ENCODE data around the gene PDE3A. TPM values are rescaled to one million over a fixed set of nuclear protein-coding genes. Genes with fewer than 3 reads are reported as not detected.

Gene PDE3A
- total RNA-seq, 1 donor from 2014 or later: 1.3 TPM

DNA sequence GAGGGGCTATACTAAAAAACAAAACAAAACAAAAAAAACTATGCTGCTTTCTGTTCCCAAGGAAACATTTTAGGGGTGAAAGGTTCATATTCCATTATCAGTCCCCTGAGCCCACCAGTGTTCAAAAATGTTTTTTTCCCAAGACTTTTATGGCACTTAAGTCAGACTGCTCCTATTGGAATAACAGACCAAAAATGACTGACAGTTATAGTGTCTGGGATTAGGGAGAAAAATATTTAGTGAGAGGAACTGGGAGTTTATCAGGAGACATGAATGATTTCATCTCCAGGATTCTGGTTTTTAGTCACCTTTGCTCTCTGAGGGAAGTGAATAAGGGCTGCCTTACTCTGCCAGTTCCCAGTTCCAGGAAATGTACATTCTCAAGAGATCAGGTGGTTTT lies 68.0 kb downstream of the PDE3A start:
- Mint-ChIP-seq H3K4me1 (ENCODE audit: low read depth, unreplicated experiment) (peaks cover 13% of the 10 kb centered on the region), H3K27me3 (ENCODE audit: unreplicated experiment) (no peaks in the 10 kb centered on the region), H3K4me3 (ENCODE audit: unreplicated experiment) (no peak overlapping the region), H3K27ac (ENCODE audit: unreplicated experiment) (no peak overlapping the region), H3K9me3 (ENCODE audit: unreplicated experiment) (peaks cover 2% of the 10 kb centered on the region), H3K36me3 (ENCODE audit: unreplicated experiment) (no peaks in the 10 kb centered on the region)
- no peak for DNase-seq
- TF ChIP-seq, protein P1, sequence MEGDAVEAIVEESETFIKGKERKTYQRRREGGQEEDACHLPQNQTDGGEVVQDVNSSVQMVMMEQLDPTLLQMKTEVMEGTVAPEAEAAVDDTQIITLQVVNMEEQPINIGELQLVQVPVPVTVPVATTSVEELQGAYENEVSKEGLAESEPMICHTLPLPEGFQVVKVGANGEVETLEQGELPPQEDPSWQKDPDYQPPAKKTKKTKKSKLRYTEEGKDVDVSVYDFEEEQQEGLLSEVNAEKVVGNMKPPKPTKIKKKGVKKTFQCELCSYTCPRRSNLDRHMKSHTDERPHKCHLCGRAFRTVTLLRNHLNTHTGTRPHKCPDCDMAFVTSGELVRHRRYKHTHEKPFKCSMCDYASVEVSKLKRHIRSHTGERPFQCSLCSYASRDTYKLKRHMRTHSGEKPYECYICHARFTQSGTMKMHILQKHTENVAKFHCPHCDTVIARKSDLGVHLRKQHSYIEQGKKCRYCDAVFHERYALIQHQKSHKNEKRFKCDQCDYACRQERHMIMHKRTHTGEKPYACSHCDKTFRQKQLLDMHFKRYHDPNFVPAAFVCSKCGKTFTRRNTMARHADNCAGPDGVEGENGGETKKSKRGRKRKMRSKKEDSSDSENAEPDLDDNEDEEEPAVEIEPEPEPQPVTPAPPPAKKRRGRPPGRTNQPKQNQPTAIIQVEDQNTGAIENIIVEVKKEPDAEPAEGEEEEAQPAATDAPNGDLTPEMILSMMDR (IDR thresholded peaks at IDR 0.05; ENCODE audit: partially characterized antibody, unreplicated experiment): no peak

DNA sequence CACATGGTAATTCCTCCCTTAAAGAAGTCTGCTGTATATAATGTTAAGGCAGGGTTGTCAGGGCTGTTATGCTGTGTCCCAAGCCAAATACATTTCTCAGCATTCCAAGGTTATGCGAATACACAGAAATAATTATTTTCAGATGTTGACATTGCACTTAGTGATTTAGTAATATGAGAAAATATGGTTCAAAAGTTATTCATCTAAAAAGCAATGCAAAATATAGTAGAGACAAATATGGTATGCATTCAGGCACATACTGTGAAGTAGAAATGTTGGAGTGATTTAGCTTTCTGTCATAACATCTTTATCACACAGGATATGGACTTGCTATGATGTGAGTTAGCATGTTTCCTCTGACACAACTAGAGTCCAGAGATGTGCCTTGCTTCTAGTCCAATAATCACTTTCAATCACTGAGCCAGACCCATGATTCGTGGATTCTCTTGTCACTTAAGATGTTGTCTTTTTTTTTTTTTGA lies 70.0 kb downstream of the PDE3A start:
- H3K4me1 Mint-ChIP-seq (ENCODE audit: low read depth, unreplicated experiment): peaks cover 15% of the 10 kb centered on the region
- peaks cover 2% of the 10 kb centered on the region for H3K9me3 Mint-ChIP-seq (ENCODE audit: unreplicated experiment)
- H3K27ac Mint-ChIP-seq (ENCODE audit: unreplicated experiment): no peak overlapping the region
- no peaks in the 10 kb centered on the region for H3K36me3 Mint-ChIP-seq (ENCODE audit: unreplicated experiment)
- H3K27me3 Mint-ChIP-seq (ENCODE audit: unreplicated experiment): no peaks in the 10 kb centered on the region
- no peak for DNase-seq
- H3K4me3 Mint-ChIP-seq (ENCODE audit: unreplicated experiment): no peak overlapping the region
- TF ChIP-seq, protein P1 (IDR thresholded peaks at IDR 0.05; ENCODE audit: partially characterized antibody, unreplicated experiment): no peak

DNA sequence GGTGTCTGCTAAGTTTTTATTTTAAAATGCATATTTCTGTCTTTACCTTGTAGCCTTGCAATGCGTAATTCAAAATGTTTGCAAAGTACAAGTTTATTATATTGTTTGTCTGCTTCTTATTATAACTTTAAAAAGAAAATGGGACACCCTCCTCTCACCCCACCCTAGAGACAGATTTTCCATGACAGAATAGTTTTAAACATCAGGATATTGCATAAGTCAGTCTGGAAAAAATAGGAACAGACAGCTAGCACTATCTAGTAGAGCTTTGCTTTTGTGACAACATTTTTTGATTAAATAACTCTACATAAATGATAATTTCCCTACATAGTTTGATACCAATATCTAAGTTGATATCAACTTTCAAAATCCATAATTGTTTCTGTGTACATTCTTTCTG lies 71.3 kb downstream of the PDE3A start:
- Mint-ChIP-seq H3K27ac (ENCODE audit: unreplicated experiment) (no peak overlapping the region), H3K4me1 (ENCODE audit: low read depth, unreplicated experiment) (peaks cover 15% of the 10 kb centered on the region), H3K4me3 (ENCODE audit: unreplicated experiment) (no peak overlapping the region), H3K9me3 (ENCODE audit: unreplicated experiment) (peaks cover 2% of the 10 kb centered on the region), H3K36me3 (ENCODE audit: unreplicated experiment) (no peaks in the 10 kb centered on the region), H3K27me3 (ENCODE audit: unreplicated experiment) (no peaks in the 10 kb centered on the region)
- TF ChIP-seq, protein P1 (IDR thresholded peaks at IDR 0.05; ENCODE audit: partially characterized antibody, unreplicated experiment): no peak
- DNase-seq: no peak

DNA sequence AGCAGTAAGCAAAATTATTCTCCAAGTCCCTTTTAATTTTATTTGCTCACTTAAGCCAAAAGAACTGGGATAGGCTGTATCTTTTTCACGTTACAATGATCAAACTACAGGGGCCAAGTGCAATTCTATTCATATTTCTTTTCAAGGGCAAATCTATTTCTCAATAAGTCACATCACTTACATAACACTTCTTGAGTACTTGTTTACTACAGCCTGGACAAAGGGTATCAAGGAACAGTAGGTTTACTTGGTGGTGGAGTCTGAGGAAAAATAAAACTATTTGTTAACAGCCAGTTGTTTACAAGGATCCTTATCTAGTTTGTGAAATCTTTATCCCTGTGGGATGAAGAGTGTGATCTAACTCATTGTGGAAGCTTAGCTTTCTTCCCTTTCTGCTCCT lies 72.1 kb downstream of the PDE3A start:
- no peak overlapping the region for H3K4me3 Mint-ChIP-seq (ENCODE audit: unreplicated experiment)
- H3K4me1 Mint-ChIP-seq (ENCODE audit: low read depth, unreplicated experiment): peaks cover 15% of the 10 kb centered on the region
- no peak for DNase-seq
- H3K27me3 Mint-ChIP-seq (ENCODE audit: unreplicated experiment): no peaks in the 10 kb centered on the region
- TF ChIP-seq, protein P1 (IDR thresholded peaks at IDR 0.05; ENCODE audit: partially characterized antibody, unreplicated experiment): no peak
- H3K9me3 Mint-ChIP-seq (ENCODE audit: unreplicated experiment): peaks cover 2% of the 10 kb centered on the region
- H3K27ac Mint-ChIP-seq (ENCODE audit: unreplicated experiment): no peak overlapping the region
- no peaks in the 10 kb centered on the region for H3K36me3 Mint-ChIP-seq (ENCODE audit: unreplicated experiment)

DNA sequence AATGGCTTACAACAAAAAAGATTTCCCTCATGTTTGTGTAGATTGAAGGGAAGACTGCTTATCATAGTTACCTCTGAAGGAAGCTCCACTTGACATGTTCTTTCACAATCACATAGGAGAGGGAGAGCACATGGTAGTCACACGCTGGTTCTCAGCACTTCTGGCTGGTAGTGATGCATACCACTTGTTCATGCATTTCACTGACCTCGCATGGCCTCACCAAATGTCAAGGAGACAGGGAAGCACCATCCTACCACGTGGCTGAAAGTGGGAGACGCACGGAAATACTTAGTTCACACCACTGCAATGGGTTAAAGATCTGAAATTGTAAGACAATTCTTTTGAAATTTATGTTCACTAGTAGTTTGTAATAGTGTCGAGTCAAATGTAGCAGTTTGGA lies 74.0 kb downstream of the PDE3A start:
- no peak overlapping the region for H3K4me3 Mint-ChIP-seq (ENCODE audit: unreplicated experiment)
- H3K4me1 Mint-ChIP-seq (ENCODE audit: low read depth, unreplicated experiment): peaks cover 8% of the 10 kb centered on the region
- TF ChIP-seq, protein P1 (IDR thresholded peaks at IDR 0.05; ENCODE audit: partially characterized antibody, unreplicated experiment): no peak
- no peaks in the 10 kb centered on the region for H3K27me3 Mint-ChIP-seq (ENCODE audit: unreplicated experiment)
- peaks cover 2% of the 10 kb centered on the region for H3K9me3 Mint-ChIP-seq (ENCODE audit: unreplicated experiment)
- DNase-seq: no peak
- H3K27ac Mint-ChIP-seq (ENCODE audit: unreplicated experiment): no peak overlapping the region
- H3K36me3 Mint-ChIP-seq (ENCODE audit: unreplicated experiment): no peaks in the 10 kb centered on the region

Measured in glutamatergic neuron (in vitro differentiated cells).